Endometrial microvascular endothelial cells (primary cell): ENCODE measurements around the gene PRKG1. TPM values are rescaled to one million over a fixed set of nuclear protein-coding genes. Genes with fewer than 3 reads are reported as not detected.
"Not testable (repeated sequence)": the region's sequence is repeated elsewhere in the genome, so short reads cannot be mapped to it uniquely, and the experiment has no call there.

ENCODE experiments used
- in situ Hi-C: cut with HindIII; loops from 2 replicates; pipeline ENCODE4 v1.10.0; 2017; ENCODE audit warnings: low sequenced_read_pairs, low pct_unique_long_range_greater_than_20kb; ENCODE audit errors: inconsistent ontology term
- total RNA-seq: library from RNA; depleted of rRNA; stranded (reverse); fragments of >200 nt; gene quantifications from one replicate; pipeline ENCODE4 v1.2.3, GENCODE V29; 2015; ENCODE audit errors: inconsistent ontology term

The PRKG1 gene
- total RNA-seq, 1 donor from 2014 or later = not detected

DNA sequence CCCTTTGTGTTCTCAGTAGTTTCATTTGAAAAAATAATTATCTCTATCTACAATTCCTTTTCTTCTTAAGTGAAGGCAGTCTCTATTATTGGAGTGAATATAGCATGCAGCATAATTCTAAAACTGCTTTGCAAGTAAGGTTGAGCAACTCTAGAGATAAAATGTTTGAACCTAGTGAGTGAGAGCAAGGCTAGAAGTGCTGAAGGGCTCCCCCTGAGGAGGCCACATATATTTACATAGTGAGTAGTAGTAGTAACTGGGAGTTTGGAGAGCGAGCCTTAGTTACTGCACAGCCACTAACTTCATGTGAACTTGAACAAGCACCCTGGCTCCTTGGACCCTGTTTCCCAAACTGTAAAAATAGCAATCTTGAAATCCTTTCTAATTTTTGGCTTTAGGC lies 1098.3 kb downstream of the PRKG1 start:
- in situ Hi-C loops = no loop called here

GRCh38 chr10:52185256-52185655 lies 1111.0 kb downstream of the PRKG1 start:
- in situ Hi-C loops = no loop called here

- in situ Hi-C loops = no loop called here
Measured at GRCh38 chr10:52187521-52188258, 1113.4 kb downstream of the PRKG1 start.

DNA sequence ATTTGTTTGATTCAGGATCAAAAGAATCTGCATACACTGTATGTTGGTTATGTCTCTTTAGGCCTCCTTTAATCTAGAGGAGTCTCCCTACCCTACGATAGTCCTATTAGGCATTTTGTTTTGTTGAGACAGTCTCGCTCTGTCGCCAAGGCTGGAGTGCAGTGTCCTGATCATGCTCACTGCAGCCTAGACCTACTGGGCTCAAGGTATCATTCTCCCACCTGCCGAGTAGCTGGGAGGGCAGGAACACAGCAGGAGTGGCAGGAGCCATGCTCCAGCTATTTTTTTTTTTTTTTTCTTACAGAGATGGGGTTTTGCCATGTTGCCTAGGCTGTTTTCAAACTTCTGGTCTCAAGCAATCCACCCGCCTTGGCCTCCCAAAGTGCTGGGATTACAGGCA lies 1116.8 kb downstream of the PRKG1 start:
- in situ Hi-C loops = no loop called here

GRCh38 chr10:52194191-52194590 lies 1119.9 kb downstream of the PRKG1 start:
- in situ Hi-C loops = no loop called here

- in situ Hi-C loops = no loop called here
Measured at GRCh38 chr10:52194716-52195115, 1120.4 kb downstream of the PRKG1 start.

GRCh38 chr10:52197098-52197497 lies 1122.8 kb downstream of the PRKG1 start:
- in situ Hi-C loops = no loop called here

GRCh38 chr10:52198540-52198939 lies 1124.3 kb downstream of the PRKG1 start:
- in situ Hi-C loops = no loop called here

DNA sequence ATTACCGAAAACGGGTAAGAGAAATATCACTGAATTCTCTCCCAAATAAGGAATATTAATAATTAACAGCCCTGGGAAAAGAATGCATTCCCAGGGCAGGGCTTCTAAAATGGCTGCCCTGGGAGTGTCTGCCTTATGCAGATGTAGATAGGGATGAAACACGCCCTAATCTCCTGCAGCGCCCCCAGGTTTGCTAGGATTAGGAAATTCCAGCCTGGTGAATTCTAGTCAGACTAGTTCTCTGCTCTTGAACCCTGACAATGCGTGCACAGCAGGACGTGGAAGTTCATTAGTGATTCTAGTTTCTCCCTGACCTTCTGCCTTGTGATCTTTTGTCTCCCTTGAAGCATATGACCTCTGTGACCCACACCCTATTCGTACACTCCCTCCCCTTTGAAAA lies 1130.6 kb downstream of the PRKG1 start:
- in situ Hi-C loops = not testable (repeated sequence)

DNA sequence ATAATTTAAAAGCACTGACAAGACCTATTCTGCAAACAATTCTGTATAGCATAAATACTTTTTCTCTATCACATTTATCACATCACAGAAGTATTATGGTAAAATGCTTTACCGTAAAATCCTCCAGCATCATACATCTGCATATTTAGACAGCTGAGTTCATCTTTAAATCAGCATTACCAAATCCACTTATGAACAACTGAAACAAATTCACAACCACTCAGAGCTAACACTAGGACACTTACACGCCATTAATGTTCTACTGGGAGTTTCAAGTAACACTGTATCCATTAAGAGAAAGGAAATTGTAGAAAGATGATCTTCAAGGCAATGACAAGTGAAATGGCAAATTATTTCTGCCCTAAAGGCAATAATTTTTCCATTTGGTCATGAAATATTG lies 1134.1 kb downstream of the PRKG1 start:
- in situ Hi-C loops = no loop called here

GRCh38 chr10:52210161-52210560 lies 1135.9 kb downstream of the PRKG1 start:
- in situ Hi-C loops = no loop called here

GRCh38 chr10:52212062-52212461 lies 1137.8 kb downstream of the PRKG1 start:
- in situ Hi-C loops = no loop called here

- in situ Hi-C loops = no loop called here
Measured at GRCh38 chr10:52212802-52213201, 1138.5 kb downstream of the PRKG1 start.

DNA sequence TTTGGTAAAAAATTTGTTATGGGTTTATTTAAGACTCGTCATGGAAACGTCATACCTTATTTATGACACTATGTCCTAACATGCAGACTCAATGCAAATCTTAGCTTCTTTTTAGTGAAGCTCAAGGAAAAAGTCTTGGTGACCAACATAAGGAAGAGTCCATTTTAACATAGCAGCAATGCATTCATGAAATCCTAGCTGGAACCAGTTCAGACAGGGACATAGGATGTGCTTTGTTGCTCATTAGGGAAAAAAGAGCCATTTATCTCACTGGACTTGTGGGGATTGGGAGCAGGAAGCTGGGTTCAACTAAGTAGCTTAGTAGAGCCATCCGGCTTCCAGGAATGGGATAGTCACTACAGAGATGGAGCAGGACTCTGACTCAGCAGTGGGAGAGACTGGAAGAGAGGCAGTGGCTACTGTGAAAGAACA lies 1139.0 kb downstream of the PRKG1 start:
- in situ Hi-C loops = no loop called here

DNA sequence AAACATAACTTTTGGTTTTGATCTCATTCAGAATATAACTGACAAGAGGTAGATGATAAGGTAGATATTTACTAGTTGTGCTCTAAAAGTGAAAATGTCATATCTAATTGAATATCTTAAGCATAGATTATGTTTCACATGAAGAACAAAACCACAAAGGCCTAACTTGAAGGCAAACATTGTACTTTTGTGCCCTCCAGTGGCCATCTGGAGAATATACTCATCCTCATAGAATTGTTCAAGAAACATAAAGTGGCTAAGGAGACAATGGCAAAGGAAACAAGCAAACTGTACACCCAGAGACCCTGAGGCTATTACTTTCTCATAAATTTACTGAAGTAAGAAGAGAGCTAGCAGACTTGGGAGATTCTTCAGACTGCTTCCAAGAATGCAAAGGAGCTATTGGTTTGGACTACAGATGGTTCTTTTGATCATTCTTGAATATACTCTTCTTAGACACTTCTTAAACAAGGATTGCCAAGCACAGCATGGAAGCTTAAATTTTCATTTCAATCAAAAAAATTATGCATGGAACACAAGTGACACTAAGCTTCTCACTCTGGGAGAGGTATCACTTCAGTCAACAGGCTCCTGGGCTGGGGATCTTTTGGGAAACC lies 1141.6 kb downstream of the PRKG1 start:
- in situ Hi-C loops = no loop called here

- in situ Hi-C loops = no loop called here
Measured at GRCh38 chr10:52216852-52217251, 1142.6 kb downstream of the PRKG1 start.

DNA sequence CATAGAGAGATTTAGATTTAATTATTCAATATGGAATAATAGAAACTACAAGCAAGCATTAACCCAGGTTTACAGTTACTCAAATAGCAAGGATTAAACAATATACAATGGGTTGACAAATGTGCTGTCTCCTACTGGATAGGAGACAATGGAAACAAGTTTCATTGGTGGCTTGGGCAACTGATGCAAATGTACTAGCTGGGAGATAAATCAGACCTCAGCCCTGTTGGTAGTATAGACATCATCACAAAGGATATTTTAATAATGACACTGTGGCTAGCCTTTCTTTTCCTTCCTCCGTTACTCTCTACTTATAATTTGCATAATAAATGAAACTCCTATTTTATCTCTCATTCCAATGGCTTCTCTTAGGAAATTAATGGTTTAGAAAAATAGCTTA lies 1143.2 kb downstream of the PRKG1 start:
- in situ Hi-C loops = no loop called here

DNA sequence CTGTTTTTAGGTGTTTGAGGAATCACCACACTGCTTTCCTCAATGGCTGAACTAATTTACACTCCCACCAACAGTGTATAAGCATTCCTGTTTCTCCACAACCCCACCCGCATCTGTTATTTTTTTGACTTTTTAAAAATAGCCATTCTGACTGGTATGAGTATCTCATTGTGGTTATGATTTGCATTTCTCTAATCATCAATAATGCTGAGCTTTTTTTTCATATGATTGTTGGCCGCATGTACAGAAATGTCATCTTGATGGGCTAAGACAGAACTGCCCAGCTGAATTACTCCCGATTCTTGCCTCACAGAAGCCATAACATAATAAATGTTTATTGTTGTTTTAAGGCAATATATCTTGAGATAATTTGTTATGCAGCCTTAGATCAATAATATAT lies 1146.7 kb downstream of the PRKG1 start:
- in situ Hi-C loops = no loop called here

- in situ Hi-C loops = no loop called here
Measured at GRCh38 chr10:52221923-52222322, 1147.6 kb downstream of the PRKG1 start.

DNA sequence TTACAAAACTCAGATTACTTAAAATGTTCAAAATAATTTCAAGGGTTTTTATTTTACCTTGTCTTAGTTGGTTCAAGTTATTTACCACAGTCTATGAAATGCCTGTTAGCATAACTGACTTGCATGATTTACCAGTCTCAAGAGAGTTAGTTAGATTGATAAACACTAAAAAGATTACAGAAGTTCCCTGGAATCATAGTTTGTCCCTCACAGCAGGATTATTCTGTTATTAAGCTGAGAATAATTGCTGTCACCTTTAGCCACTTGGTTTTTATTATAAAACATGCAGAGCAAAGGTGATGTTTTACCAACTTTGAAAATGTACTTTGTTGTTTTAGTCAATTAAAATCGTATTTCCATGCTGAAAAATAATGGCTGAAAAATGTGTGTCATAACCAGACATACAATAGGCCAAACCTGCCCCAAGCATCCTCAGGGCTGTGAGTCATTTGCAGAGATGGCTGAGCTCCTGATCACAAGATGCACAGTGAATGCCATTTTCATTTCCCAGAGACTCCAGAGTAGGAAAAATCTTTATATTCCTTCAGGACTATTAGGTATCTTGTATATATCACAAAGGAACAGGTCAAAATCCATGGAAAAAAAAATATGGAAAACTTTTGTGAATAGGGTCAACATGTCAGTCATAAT lies 1152.0 kb downstream of the PRKG1 start:
- in situ Hi-C loops = no loop called here
